GM12891 (cell line): Measurements from ENCODE around the gene FBLN2.

Source experiments
- PAX5 ChIP-seq: IDR thresholded peaks from 2 replicates; pipeline ENCODE4 v1.6.1; 2011; ENCODE audit warnings: low read length, moderate library complexity, mild to moderate bottlenecking; ENCODE audit not compliant: insufficient read depth, severe bottlenecking
- POLR2A ChIP-seq: IDR thresholded peaks from 2 replicates; pipeline ENCODE4 v1.6.1; 2011; ENCODE audit warnings: low read depth, low read length, control low read depth
- POLR2AphosphoS5 ChIP-seq: IDR thresholded peaks from 2 replicates; pipeline ENCODE4 v1.6.1; 2011; ENCODE audit warnings: low read depth, low read length, control low read depth
- POU2F2 ChIP-seq: IDR thresholded peaks from 2 replicates; pipeline ENCODE4 v1.6.1; 2011; ENCODE audit warnings: low read depth, mild to moderate bottlenecking, control low read depth, low read length, moderate library complexity
- SPI1 ChIP-seq: IDR thresholded peaks from 2 replicates; pipeline ENCODE4 v1.6.1; 2011; ENCODE audit warnings: low read depth, low read length, control low read depth
- TAF1 ChIP-seq: IDR thresholded peaks from 2 replicates; pipeline ENCODE4 v1.6.1; 2011; ENCODE audit warnings: low read depth, low read length, control low read depth

GRCh38 chr3:13600950-13601691 lies 52.2 kb downstream of the FBLN2 start:
- no peak for TF ChIP-seq POLR2AphosphoS5
- no peak for TF ChIP-seq POLR2A
- TF ChIP-seq TAF1 = no peak
- TF ChIP-seq SPI1 = no peak
- TF ChIP-seq POU2F2 = no peak
- TF ChIP-seq PAX5 = no peak
